Measurements from ENCODE around the gene SLC49A4.

Gene SLC49A4

DNA sequence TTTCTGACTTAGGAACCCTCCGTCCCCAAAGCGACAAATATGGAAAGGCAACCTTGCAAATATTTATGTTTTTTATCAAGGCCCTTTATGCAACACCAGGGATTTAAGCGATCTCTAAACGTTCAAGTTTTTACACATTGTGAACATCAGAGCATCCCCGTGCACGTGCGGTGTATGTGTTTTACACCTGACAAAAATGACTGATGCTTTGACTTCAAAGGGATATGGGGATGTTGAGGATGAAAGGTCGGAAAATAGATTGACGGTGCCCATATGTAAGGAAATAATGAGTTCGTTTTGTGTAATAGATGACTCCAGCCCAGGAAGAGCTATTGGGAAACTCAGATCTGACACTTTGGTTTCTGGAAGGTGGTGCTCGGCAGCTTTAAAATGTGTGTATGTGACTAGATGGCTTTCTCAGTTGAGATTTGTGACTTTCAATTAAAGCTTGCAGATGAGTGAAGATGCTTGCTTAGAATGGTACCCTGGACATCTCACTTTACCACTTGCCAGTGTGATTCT, 866 bp downstream of the SLC49A4 start:
- Histone ChIP-seq H3K4me2 (ENCODE audit: low read depth, low read length, poor library complexity, severe bottlenecking) (peak overlapping the region; percentile 98), H2AFZ (ENCODE audit: low read depth, low read length, severe bottlenecking) (peak overlapping the region; percentile 93), H3F3A (ENCODE audit: insufficient read depth) (0 out of 2 replicates have a peak, but pooled peaks cover 7% of the 10 kb centered on the region), H4K20me1 (ENCODE audit: low read depth, low read length) (no peaks in the 10 kb centered on the region), H3K4me3 (ENCODE audit: insufficient read depth, low read length, poor library complexity, severe bottlenecking) (peak overlapping the region; percentile 77), H3K27me3 (ENCODE audit: low read length) (no peaks in the 10 kb centered on the region), H3K79me2 (ENCODE audit: insufficient read depth, low read length) (peaks cover 6% of the 10 kb centered on the region; the same call in 1 of the 2 replicates), H3K9ac (ENCODE audit: low read length) (peak overlapping the region; percentile 68), H3K36me3 (ENCODE audit: low read length) (no peaks in the 10 kb centered on the region), H3K9me2 (replicated peaks; ENCODE audit: insufficient read depth, low read length) (no peaks in the 10 kb centered on the region), H3K9me3 (ENCODE audit: insufficient read depth, low read length) (no peaks in the 10 kb centered on the region), H3K27ac (ENCODE audit: low read depth, low read length) (no peak overlapping the region)
- 0 out of 2 replicates have a peak, but pooled peaks have one; percentile 56 for TF ChIP-seq EZH2phosphoT487 (conservative IDR thresholded peaks at IDR 0.05; ENCODE audit: low read length)
- TF ChIP-seq, protein P1, sequence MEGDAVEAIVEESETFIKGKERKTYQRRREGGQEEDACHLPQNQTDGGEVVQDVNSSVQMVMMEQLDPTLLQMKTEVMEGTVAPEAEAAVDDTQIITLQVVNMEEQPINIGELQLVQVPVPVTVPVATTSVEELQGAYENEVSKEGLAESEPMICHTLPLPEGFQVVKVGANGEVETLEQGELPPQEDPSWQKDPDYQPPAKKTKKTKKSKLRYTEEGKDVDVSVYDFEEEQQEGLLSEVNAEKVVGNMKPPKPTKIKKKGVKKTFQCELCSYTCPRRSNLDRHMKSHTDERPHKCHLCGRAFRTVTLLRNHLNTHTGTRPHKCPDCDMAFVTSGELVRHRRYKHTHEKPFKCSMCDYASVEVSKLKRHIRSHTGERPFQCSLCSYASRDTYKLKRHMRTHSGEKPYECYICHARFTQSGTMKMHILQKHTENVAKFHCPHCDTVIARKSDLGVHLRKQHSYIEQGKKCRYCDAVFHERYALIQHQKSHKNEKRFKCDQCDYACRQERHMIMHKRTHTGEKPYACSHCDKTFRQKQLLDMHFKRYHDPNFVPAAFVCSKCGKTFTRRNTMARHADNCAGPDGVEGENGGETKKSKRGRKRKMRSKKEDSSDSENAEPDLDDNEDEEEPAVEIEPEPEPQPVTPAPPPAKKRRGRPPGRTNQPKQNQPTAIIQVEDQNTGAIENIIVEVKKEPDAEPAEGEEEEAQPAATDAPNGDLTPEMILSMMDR (IDR thresholded peaks at IDR 0.05; ENCODE audit: insufficient read depth, low read length, poor library complexity, severe bottlenecking), result no peak

DNA sequence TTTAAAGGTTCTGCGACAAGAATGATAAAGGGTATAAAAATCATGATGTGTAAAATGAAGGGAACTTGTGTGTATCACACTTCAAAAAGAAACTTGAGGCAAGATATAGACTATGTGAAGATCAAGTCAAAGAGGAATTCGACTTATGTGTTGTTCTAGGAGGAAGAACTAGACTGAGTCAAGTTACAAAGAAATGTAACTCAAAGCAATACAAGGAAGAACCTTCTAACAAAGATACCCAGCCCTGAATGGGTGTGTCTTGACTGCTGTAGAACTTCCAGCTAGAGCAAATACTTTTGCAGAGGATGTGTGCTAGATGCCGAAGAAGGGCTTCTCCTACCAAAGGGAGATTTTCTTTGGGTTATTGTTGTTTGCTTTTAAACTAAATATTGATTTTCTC, 2.4 kb downstream of the SLC49A4 start:
- Histone ChIP-seq H3K36me3 (ENCODE audit: low read length) (no peaks in the 10 kb centered on the region), H2AFZ (ENCODE audit: low read depth, low read length, severe bottlenecking) (no peak overlapping the region), H3K4me2 (ENCODE audit: low read depth, low read length, poor library complexity, severe bottlenecking) (no peak overlapping the region), H3K9me2 (replicated peaks; ENCODE audit: insufficient read depth, low read length) (no peaks in the 10 kb centered on the region), H3F3A (ENCODE audit: insufficient read depth) (0 out of 2 replicates have a peak, but pooled peaks cover 7% of the 10 kb centered on the region), H3K79me2 (ENCODE audit: insufficient read depth, low read length) (peaks cover 6% of the 10 kb centered on the region; the same call in 1 of the 2 replicates), H4K20me1 (ENCODE audit: low read depth, low read length) (no peaks in the 10 kb centered on the region), H3K27me3 (ENCODE audit: low read length) (no peaks in the 10 kb centered on the region), H3K9ac (ENCODE audit: low read length) (no peak overlapping the region), H3K27ac (ENCODE audit: low read depth, low read length) (no peak overlapping the region), H3K4me3 (ENCODE audit: insufficient read depth, low read length, poor library complexity, severe bottlenecking) (no peak overlapping the region), H3K9me3 (ENCODE audit: insufficient read depth, low read length) (no peaks in the 10 kb centered on the region)
- TF ChIP-seq, protein P1 (IDR thresholded peaks at IDR 0.05; ENCODE audit: insufficient read depth, low read length, poor library complexity, severe bottlenecking), result no peak
- no peak for TF ChIP-seq EZH2phosphoT487 (conservative IDR thresholded peaks at IDR 0.05; ENCODE audit: low read length)

DNA sequence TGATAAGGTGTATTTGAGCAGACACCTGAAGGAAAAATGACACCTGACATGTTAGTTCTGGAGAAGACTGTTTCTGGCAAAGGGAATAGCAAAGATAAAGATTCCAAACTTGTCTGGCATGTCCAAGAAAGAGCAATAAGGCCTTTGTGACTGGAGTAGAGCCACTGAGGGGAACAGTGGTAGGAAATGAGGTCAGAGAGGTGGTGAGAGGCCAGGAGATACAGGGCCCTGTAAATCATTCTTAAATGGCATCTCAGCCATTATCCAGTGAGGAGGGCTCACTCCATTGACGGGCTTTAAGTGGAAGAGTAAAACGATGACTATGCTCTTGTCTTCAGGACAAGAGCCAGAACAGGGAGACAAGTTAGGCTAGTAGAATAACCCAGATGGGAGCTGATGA, 4.5 kb downstream of the SLC49A4 start:
- no peak overlapping the region for H3K4me3 ChIP-seq (ENCODE audit: insufficient read depth, low read length, poor library complexity, severe bottlenecking)
- H3K36me3 ChIP-seq (ENCODE audit: low read length), result no peaks in the 10 kb centered on the region
- no peaks in the 10 kb centered on the region for H3K79me2 ChIP-seq (ENCODE audit: insufficient read depth, low read length)
- 0 out of 2 replicates have a peak, but pooled peaks cover 2% of the 10 kb centered on the region for H3F3A ChIP-seq (ENCODE audit: insufficient read depth)
- no peaks in the 10 kb centered on the region for H3K9me2 ChIP-seq (replicated peaks; ENCODE audit: insufficient read depth, low read length)
- no peaks in the 10 kb centered on the region for H4K20me1 ChIP-seq (ENCODE audit: low read depth, low read length)
- TF ChIP-seq EZH2phosphoT487 (conservative IDR thresholded peaks at IDR 0.05; ENCODE audit: low read length), result no peak
- H2AFZ ChIP-seq (ENCODE audit: low read depth, low read length, severe bottlenecking), result no peak overlapping the region
- no peaks in the 10 kb centered on the region for H3K27me3 ChIP-seq (ENCODE audit: low read length)
- H3K9ac ChIP-seq (ENCODE audit: low read length), result no peak overlapping the region
- no peak overlapping the region for H3K27ac ChIP-seq (ENCODE audit: low read depth, low read length)
- no peak overlapping the region for H3K4me2 ChIP-seq (ENCODE audit: low read depth, low read length, poor library complexity, severe bottlenecking)
- H3K9me3 ChIP-seq (ENCODE audit: insufficient read depth, low read length), result no peaks in the 10 kb centered on the region

DNA sequence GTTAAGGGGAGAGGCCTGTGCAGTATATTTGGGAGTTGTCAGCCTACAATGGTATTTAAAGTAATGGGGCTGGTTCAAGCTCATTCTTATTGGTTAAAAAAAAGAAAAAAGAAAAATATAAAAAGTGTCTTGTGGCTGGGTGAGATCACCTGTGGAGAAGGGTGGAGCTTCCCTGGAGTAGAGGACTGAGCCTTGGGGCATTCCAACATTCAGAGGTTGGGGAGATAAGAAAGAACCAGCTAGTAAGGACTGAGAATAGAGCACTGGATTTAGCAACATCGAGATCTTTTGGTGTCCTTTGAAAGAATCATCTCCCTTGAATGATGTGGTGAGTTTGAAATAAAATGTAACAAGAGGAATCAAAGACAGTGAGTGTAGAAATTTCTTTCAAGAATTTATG, 5.2 kb downstream of the SLC49A4 start:
- TF ChIP-seq, protein P1 (IDR thresholded peaks at IDR 0.05; ENCODE audit: insufficient read depth, low read length, poor library complexity, severe bottlenecking), result no peak
- no peak for TF ChIP-seq EZH2phosphoT487 (conservative IDR thresholded peaks at IDR 0.05; ENCODE audit: low read length)
- no peaks in the 10 kb centered on the region for H3K9me2 ChIP-seq (replicated peaks; ENCODE audit: insufficient read depth, low read length)

More for the DNA sequence above, 5.2 kb downstream of the SLC49A4 start:
- Histone ChIP-seq H3K4me3 (ENCODE audit: insufficient read depth, low read length, poor library complexity, severe bottlenecking) (no peak overlapping the region), H2AFZ (ENCODE audit: low read depth, low read length, severe bottlenecking) (no peak overlapping the region), H3K4me2 (ENCODE audit: low read depth, low read length, poor library complexity, severe bottlenecking) (no peak overlapping the region), H3F3A (ENCODE audit: insufficient read depth) (no peaks in the 10 kb centered on the region), H3K9ac (ENCODE audit: low read length) (no peak overlapping the region), H3K9me3 (ENCODE audit: insufficient read depth, low read length) (no peaks in the 10 kb centered on the region), H3K36me3 (ENCODE audit: low read length) (no peaks in the 10 kb centered on the region), H4K20me1 (ENCODE audit: low read depth, low read length) (no peaks in the 10 kb centered on the region), H3K27me3 (ENCODE audit: low read length) (no peaks in the 10 kb centered on the region), H3K27ac (ENCODE audit: low read depth, low read length) (no peak overlapping the region), H3K79me2 (ENCODE audit: insufficient read depth, low read length) (no peaks in the 10 kb centered on the region)

Data from SU-DHL-6 (cell line).